ENCODE results near the gene TBC1D8.
A peak's percentile ranks its signal among the peaks of the same experiment; 100 is the strongest.

TBC1D8 gene

DNA sequence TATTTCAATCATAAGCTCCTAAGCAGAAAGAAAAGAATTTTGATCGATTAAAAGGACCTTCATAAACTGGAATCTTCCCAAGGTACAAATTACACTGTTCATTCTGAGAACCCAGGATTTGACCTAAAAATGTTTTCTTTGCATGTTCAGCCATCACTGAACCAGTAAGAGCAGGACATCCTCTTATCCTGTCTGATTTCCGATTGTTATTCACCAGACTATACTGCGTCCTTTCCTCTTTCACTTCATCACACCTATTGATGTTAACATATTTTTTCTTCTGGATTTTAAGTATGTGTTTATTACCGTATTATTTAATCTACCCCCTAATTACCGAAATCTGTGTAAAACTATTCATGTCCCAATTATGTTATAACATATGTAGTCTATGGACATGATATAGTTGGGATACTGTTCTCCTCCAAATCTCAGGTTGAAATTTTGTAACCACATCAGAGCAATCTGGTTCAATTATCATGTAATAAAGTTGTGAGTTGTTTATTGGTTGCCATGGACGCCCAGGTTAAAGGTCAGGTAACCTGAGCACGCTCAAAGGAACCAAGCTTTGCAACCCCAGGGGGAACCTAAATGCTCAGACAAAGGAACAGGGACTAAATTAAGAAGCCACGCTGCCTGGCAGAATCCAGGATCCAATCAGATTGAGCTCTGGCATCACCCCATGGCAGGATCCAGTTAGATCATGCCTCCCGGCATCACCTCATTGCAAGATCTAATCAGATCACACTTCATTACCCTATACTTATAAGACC lies 11.6 kb upstream of the TBC1D8 start:
- no peak for DNase-seq

DNA sequence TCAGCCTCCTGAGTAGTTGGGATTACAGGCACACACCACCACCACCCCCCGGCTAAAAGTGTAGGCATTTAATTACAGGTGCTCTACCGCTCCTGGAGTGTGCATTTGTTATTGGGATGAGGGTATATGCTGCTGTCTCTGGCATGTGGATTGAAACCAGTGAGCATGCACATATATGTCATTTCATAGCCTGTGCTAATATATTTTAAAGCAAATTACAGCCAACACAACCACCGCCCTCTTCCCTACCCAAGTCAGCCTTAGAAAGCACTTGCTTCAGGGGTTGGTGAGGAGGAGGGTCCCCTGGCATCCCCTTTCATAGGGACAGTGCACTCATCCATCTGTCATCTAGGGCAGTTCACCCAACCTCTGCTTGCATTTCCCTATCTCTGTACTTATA lies 10.5 kb upstream of the TBC1D8 start:
- no peak for DNase-seq

DNA sequence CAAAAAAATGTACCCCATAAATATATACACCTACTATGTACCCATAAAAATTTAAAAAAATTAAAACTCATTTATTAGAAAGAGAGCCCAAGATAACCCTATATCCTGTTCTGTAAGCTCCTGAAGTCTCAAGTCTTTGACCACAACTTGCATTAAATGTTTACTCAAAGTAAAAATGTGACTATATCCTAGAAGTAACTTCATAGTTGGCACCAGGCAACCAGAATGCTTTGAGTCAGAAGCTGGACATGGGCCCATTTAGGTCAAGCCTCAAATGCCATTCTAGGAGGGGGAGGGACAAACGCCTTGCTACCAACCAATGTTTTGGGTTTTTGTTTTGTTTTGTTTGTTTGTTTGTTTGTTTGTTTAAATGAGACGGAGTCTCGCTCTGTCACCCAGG lies 9.3 kb upstream of the TBC1D8 start:
- peak; percentile 31 for DNase-seq

DNA sequence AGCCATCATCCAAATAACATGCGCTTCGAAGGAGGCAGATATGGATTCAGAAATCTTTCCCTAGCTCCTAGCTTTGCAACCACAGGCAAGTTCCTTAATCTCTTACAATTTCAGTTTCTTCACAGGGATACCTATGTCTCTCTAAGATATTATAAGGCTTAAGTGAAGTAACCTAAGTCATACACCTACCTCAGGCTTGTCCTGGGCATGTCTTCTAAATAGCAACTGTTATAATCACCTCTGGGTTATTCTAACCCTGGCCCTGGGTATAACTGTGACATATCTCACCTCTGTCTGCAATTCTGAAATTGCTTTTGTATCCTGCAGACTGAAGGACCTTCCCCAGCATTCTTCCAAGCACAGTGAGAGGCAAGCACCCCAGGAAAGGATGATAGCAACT lies 8.3 kb upstream of the TBC1D8 start:
- DNase-seq = no peak

DNA sequence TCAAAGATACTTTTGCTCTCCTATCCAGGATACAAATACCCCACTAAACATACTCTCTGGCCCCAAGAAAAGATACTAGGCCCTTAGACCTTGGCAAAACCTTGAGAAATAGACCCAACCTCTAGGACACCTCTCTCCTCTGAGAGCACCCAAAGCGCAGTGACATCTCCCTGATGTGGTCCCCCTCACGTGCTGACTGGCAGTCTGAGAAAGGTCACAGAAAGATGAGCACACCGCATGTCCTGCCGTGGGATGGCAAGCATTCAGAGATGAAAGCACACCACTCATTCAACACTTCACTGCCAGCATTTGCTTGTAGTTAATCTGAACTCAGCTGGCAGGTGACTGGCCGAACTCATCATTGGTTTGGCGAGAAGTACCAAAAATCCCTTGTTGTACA lies 6.1 kb upstream of the TBC1D8 start:
- DNase-seq = no peak

DNA sequence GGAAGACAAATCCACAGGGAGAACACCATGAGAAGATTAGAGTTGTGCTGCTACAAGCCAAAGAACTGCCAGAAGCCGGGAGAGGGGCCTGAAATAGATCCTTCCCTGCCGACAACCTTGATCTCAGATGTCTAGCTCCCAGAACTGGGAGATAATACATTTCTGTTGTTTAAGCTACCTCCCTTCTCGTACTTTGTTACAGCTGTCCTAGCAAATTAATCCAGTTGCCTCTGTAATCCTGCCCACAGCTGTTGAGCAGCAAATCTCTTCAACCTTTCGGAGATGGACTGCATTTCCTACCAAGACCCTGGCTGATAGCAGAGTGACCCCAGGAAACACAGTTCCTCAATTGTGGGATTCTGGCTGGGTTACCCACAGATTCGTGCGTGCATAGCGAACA lies 2.6 kb upstream of the TBC1D8 start:
- DNase-seq = no peak

DNA sequence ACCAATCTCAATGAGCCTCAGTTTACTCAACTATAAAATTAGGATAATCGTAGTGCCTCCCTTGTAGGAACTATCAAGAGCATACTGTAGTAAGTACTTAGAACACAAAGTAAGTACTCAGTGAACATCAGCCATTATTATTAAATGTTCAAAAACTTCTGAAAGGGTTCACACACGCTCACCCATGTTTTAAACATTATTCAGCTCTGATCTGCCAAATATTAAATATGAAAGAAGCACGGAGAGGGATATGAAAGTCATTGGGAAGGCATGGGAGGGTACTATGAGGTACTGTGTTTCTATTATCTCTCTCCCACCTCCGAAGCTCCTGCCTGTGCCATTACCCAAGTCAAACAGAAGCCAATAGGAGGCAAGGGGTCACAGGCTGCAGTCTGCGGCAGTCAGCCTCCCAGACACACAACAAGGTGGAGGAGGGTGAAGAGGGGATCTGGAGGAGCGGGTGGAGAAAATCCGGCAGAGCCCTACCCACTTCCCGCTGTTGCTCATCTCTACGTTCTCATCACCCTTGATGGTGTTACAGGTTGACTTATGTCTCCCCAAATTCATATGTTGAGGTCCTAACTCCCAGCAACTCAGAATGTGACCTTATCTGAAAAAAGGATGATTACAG lies 2.0 kb upstream of the TBC1D8 start:
- DNase-seq = no peak

DNA sequence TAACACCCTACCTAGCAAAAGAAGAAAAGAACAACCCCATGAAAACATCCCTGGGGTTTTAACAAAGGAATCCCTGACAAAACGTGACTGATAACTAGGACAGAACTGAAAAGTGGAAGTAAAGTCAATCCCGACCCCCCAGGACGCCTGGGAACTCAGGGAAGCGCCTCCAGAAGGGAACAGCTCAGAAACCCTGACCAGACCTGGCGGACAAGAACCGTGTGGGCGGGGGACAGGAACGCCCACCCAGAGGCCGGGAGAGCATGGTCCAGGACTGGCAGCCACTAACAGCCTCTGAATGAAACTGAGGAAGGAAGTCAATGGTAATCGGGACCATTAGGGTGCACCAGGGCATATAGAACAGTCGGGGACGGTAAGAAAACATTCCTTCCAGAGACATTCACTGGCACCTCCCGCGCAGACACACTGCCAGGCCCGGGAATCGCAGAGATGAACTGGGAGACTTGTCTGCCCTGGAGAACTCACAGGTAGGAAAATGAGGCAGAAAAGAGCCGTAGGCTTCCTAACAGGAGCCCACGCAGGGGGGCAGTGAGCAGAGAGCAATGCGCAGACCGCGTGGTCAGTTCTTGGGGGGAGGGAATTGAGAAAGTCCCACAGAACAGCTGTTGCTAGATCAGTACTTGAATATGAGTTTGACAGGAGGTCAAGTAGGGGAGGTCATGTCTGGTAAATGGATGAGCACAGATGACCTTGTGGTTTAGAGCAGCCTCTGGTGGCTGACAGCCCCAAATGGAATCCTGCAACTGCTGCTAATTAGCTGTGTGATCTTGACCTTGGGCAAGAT lies 1.3 kb upstream of the TBC1D8 start:
- DNase-seq = peak; percentile 25

DNA sequence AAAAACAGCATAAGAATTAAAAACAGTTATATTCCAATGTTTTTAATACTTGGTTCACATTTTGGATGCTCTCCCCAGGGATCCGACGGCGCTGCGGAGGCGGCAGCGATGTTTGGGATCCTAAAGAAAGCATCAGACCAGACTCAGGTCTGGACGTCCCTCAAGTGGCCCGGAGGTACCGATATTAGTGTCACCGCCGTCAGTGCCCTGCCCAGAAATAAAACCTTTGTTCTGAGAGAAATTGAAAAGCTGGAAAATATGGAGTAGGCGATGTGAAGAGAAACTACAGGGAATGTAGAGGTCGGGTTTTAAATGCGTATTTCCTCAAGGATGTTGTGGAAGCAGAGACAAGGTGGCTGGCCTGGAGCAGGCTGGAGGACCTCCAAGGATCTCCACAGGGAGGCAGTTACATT lies 683 bp upstream of the TBC1D8 start:
- DNase-seq = no peak

DNA sequence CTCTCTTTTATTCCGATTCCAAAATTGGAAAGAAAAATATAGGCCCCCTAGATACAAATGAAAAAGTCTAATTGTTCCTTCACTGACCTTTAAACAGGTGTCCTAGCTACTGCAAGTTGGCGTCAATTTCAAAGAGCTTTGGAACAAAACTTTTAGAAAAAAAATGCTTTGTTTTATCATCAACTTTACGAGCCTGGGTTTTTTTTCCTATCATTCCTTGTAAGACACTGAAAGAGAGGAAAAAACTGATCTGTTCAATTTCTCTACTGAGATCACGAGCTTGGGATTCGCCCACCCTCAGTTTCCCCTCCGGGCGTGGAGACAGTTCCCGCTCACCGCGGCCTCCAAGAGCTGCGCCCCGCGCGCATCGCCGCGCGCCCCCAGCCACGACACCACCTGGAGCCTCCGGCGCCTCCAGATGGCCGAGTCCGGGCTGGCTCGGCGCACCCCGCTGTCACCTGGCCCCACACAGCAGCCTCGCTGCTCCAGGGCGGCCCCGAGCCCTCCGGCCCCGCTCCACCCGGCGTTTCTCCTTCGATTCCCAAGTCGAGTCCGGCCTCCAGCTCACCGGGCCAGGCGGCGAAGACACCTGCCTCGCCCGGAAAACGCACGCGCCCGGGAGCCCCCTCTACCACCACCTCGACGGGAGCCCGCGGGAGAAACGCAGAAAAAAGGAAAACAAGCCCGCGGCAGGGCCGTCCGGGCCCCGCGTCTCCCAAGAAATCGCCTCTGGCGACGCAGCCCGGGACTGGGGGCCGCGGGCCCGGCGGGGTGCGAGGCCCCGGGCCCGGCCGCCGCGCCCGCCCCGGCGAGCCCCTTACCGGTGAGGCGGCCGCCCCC lies 656 bp downstream of the TBC1D8 start:
- no peak for DNase-seq

DNA sequence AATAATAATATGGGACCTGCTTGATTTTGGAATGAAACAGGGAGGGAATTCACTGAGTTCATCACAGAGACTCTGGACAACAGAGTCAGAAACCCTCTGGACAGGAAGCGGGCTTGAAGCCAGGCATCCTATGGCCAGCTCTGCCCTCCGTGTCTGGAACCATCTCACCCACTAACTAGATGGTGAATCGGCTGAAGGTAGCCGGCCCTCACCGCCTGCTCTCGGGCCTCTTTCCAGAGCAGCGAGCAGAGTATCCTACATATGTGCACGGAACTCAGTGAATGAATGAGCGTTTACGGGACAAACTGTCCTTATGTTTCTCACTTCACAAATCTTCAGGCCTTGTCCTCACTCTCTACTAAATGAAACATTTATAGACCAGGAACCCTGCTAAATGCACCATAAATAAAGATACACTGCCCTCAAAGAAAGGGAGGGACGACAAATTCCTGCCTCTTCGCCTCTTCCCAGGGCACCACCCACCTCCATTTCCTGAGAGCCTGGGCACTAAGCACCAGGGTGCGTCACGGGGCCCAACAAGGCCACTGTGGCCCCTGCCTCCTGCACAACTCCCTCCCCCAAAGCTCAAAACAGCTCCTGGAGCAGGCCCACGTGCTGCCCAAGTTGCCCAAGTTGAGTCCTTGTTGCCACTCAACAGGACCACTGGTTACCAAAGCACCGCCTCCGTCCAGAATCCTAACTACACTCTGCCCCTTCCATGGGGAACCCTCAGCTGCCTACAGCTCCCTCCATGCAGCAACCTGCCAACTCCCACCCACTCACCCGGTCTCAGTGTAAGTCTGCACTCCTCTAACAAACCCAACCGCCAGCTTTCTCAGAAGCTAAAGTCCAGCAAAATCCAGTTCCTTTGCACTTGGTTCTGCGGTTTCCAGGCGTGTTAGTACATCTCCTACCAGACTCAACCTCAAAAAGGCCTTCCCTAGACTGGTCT lies 1.7 kb downstream of the TBC1D8 start:
- no peak for DNase-seq

DNA sequence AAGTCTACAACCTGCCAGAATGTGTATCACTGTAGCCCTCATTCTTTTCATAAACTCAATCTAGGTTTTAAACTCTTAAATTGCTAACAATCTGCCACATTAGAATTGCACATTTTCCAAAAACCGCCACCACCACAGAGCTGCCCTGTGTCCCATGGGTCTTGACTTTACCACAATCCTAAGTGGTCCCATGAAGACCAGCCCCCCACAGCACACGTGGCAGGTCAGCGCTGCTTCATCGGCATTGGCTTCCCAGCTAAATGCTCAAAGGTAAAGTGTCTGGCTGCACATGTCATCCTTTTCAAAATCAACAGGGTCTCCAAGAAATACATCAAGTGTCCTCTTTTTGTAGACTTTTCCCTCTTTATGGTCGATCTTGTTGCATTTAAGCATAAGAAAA lies 2.4 kb downstream of the TBC1D8 start:
- no peak for DNase-seq

DNA sequence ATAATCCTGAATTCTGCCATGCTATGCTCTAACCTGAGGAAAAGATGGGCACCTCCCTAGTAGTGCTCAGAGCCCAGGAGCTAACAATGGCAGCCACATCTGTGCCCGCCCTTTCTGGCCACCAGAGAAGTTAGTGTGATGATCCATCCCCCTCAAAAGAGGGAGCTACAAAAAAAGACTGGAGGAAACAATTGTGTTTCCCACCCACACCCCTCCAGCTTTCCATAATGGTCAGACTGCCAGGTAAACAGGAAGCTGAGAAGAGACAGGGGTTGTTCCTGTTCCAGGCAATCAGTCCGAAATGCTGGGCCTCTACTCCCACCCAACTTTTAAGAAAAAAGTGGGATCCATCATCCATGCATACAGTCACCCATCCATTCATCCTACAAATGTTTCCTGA lies 3.2 kb downstream of the TBC1D8 start:
- no peak for DNase-seq

DNA sequence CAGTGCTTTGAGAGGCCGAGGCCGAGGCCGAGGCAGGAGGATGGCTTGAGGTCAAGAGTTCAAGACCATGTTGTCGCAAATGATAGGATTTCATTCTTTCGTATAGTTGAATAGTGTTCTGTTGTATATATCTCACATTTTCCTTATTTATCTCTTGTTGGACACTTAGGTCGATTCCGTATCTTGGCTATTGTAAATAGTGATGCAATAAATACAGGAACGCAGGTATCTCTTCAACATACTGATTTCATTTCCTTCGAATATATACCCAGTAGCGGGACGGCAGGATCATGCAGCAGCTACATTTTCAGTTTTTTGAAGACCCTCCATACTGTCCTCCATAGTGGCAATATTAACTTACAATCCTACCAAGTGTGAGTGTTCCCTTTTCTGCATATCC lies 4.1 kb downstream of the TBC1D8 start:
- DNase-seq = no peak

DNA sequence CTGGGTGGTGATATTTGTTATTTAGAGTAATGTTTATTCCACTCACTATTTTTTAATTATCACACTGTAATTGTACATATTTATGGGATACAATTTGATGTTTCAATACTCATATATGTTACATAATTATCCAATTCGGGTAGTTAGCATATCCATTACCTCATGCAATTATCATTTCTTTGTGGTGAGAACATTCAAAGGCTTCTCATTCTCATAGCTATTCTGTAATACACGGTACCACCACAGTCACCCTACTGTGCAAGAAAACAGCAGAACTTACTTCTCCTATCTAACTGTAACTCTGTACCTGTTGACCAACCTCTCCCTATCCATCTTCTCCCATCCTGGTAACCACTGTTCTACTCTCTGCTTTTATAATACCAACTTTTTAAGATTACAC lies 4.6 kb downstream of the TBC1D8 start:
- no peak for DNase-seq

DNA sequence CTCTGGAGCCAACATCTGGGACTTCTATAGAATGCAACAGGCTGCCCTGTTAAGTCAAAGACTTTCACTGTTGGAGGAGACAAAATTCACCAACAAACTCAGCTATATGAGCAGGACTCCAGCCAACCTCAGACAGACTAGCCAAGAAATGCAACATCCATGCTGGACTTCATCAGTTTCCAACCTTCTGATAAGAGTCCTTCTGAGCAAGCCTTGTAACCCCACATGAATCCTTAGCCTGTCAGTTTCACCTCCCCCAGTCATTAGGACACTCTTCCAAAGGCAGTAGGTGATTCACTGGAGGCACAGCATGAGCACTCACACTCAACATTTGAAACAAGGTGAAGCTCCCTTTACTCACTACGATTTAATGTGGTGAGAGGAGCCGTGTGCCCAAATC lies 5.8 kb downstream of the TBC1D8 start:
- DNase-seq = no peak

DNA sequence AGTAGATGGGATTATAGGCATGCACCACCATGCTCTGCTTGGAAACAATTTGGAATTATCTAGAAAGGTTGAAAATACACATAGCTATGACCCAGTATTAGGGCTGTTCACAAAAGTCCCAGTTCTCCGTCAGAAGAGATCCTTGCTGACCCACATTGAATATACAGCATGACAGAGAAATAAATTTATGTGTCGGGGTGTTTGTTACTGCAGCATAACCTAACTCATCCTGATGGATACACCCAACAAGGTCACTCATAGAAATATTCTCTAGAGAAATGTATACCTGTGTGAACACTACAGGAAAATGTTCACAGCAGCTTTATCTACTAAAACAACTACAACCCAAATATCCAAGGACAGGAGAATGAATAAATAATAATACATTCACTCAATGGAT lies 9.0 kb downstream of the TBC1D8 start:
- no peak for DNase-seq

DNA sequence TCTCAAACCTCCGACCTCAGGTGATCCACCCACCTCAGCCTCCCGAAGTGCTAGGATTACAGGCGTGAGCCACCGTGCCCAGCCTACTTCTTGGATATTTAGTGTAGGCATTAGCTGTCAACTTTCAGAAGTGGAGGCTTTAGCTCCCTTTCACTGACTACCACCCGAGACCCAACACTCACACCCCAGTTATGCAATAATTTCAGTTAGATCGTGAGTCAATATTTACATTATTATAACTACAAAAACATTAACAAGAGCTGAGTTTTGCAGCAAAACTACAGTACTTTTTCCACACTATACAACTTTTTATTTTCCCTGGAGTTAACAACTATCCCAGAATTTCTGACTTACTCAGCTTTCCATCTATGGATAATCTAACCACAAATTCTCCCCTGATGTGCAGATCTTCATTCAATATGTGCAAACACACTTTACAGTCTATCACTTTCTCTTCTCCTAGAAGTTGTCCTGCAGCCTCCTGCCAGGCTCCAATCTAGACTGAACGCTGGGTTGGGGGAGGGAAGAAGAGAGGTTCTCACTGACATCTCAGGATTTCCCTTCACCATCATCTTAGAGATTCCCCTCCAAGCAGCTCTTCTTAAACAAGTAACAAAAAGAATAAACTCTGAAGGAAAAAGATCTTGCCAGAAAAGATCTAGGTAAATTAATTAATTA lies 10.1 kb downstream of the TBC1D8 start:
- no peak for DNase-seq

DNA sequence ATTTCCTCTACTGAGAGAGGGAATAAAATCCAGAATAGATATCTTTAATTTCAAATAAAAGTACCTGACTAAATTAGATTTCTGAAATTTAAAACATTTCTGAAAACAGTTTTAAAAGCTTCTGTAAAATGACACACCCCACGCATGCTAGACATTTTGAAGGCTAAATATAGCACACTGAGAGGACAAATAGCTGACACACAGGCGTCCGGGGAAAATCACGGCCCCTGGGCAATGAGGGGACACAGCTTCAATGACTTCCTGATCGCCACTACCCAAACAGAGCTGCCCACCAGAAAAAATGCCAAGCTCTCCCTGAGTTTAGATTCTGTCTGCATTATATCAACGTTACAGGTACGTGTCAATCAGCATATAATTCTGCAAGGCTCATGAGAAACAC lies 10.9 kb downstream of the TBC1D8 start:
- DNase-seq = no peak

DNA sequence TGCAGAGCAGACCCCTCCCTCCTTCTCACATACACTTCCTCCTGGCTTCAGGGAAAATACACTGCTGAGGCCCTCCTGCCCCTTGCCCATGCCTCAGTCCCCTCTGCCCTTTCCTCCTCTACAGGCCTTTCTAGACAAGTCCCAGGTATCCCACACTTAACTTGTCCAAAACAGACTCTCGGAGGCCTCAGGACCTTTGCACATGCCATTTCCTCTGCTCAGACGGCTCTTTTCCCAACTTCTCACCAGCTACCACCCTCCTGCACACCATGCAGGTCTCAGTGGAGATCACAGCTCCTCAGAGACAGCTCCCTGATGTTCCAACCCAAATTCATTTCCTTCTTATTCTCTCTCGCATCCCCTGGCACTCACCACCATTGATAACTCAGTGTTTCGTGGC lies 11.7 kb downstream of the TBC1D8 start:
- DNase-seq = no peak

Measured in fibroblast of skin of right quadriceps (primary cell).